ENCODE results near the gene OLFM2. TPM values are rescaled to one million over a fixed set of nuclear protein-coding genes. Genes with fewer than 3 reads are reported as not detected.
"Not testable (repeated sequence)": the region's sequence is repeated elsewhere in the genome, so short reads cannot be mapped to it uniquely, and the experiment has no call there.

OLFM2 gene
- total and polyA plus RNA-seq, 4 donors = 3.9 to 14.5 (median 9.1) TPM

- Histone ChIP-seq H3K9me3 (ENCODE audit: control insufficient read depth, low read length) (no peaks in the 10 kb centered on the region), H3K4me3 (ENCODE audit: low read length in 2 of 2) (peak within 1 kb of the TSS; percentile 22 to 81), H3K27me3 (ENCODE audit: control insufficient read depth in 1 of 2, insufficient read depth in 2 of 2, low read length in 1 of 2) (no peaks in the 10 kb centered on the region), H3K4me1 (ENCODE audit: control insufficient read depth in 1 of 2, insufficient read depth in 2 of 2, low read length in 2 of 2) (no peaks in the 10 kb centered on the region), H3K27ac (ENCODE audit: low read depth in 1 of 2, low read length in 2 of 2) (no peak within 1 kb of the TSS), H3K36me3 (ENCODE audit: control insufficient read depth in 1 of 2, insufficient read depth in 2 of 2, low read length in 1 of 2) (no peaks in the 10 kb centered on the region)
- DNase-seq (peak; percentile 91 to 93), ATAC-seq (ENCODE audit: low FRiP score) (peak; percentile 93)
- 0% methylated on average over 62 of the region's 62 CpGs for WGBS, 2 donors
- intact Hi-C loops (cut with DNase I) = no loop called here
Observed at GRCh38 chr19:9827289-9828238, 108.8 kb downstream of the OLFM2 start, which contains the start of gene UBL5. TSS of gene UBL5 (plus strand) at chr19:9827918. CDS start at chr19:9828338, 420 bp downstream.

GRCh38 chr19:9823816-9824215 lies 112.5 kb downstream of the OLFM2 start:
- no peak overlapping the region for H3K27ac ChIP-seq (ENCODE audit: low read depth in 1 of 2, low read length in 2 of 2)
- no peaks in the 10 kb centered on the region for H3K9me3 ChIP-seq (ENCODE audit: control insufficient read depth, low read length)
- DNase-seq (no peak), ATAC-seq (ENCODE audit: low FRiP score) (no peak)
- H3K36me3 ChIP-seq (ENCODE audit: control insufficient read depth in 1 of 2, insufficient read depth in 2 of 2, low read length in 1 of 2) = no peaks in the 10 kb centered on the region
- intact Hi-C loops (cut with DNase I) = no loop called here
- no peak overlapping the region for H3K4me3 ChIP-seq (ENCODE audit: low read length in 2 of 2)
- no peaks in the 10 kb centered on the region for H3K27me3 ChIP-seq (ENCODE audit: control insufficient read depth in 1 of 2, insufficient read depth in 2 of 2, low read length in 1 of 2)
- 85% methylated on average over 5 of the region's 5 CpGs for WGBS, 2 donors
- no peaks in the 10 kb centered on the region for H3K4me1 ChIP-seq (ENCODE audit: control insufficient read depth in 1 of 2, insufficient read depth in 2 of 2, low read length in 2 of 2)

- H3K4me1 ChIP-seq (ENCODE audit: control insufficient read depth in 1 of 2, insufficient read depth in 2 of 2, low read length in 2 of 2); H3K36me3 ChIP-seq (ENCODE audit: control insufficient read depth in 1 of 2, insufficient read depth in 2 of 2, low read length in 1 of 2); DNase-seq; intact Hi-C loops (cut with DNase I); H3K4me3 ChIP-seq (ENCODE audit: low read length in 2 of 2); H3K27me3 ChIP-seq (ENCODE audit: control insufficient read depth in 1 of 2, insufficient read depth in 2 of 2, low read length in 1 of 2); ATAC-seq (ENCODE audit: low FRiP score); H3K9me3 ChIP-seq (ENCODE audit: control insufficient read depth, low read length): not testable (repeated sequence)
- 89 to 91% methylated on average over 8 of the region's 8 CpGs for WGBS, 2 donors
- peak overlapping the region in 1 of 2 donors; percentile 45 for H3K27ac ChIP-seq (ENCODE audit: low read depth in 1 of 2, low read length in 2 of 2)
Observed at GRCh38 chr19:9820034-9820433, 116.3 kb downstream of the OLFM2 start.

- Histone ChIP-seq H3K27ac (ENCODE audit: low read depth in 1 of 2, low read length in 2 of 2) (peak overlapping the region in 1 of 2 donors; percentile 14), H3K27me3 (ENCODE audit: control insufficient read depth in 1 of 2, insufficient read depth in 2 of 2, low read length in 1 of 2) (no peaks in the 10 kb centered on the region), H3K36me3 (ENCODE audit: control insufficient read depth in 1 of 2, insufficient read depth in 2 of 2, low read length in 1 of 2) (no peaks in the 10 kb centered on the region), H3K9me3 (ENCODE audit: control insufficient read depth, low read length) (no peaks in the 10 kb centered on the region), H3K4me1 (ENCODE audit: control insufficient read depth in 1 of 2, insufficient read depth in 2 of 2, low read length in 2 of 2) (no peaks in the 10 kb centered on the region), H3K4me3 (ENCODE audit: low read length in 2 of 2) (no peak overlapping the region)
- intact Hi-C loops (cut with DNase I) = loop anchor here (1.0 to 2.0 kb wide), 2 partner anchors 27 kb away; no protein-coding TSS in a partner anchor
- DNase-seq (no peak), ATAC-seq (ENCODE audit: low FRiP score) (no peak)
- 0 to 1% methylated on average over 21 of the region's 21 CpGs for WGBS, 2 donors
Observed at GRCh38 chr19:9819596-9819909, 116.8 kb downstream of the OLFM2 start.

- DNase-seq = peak; percentile 100
- Histone ChIP-seq H3K4me3 (ENCODE audit: low read length in 2 of 2) (peak within 1 kb of the TSS; percentile 77 to 88), H3K27me3 (ENCODE audit: control insufficient read depth in 1 of 2, insufficient read depth in 2 of 2, low read length in 1 of 2) (no peaks in the 10 kb centered on the region), H3K4me1 (ENCODE audit: control insufficient read depth in 1 of 2, insufficient read depth in 2 of 2, low read length in 2 of 2) (no peaks in the 10 kb centered on the region), H3K36me3 (ENCODE audit: control insufficient read depth in 1 of 2, insufficient read depth in 2 of 2, low read length in 1 of 2) (no peaks in the 10 kb centered on the region), H3K9me3 (ENCODE audit: control insufficient read depth, low read length) (no peaks in the 10 kb centered on the region), H3K27ac (ENCODE audit: low read depth in 1 of 2, low read length in 2 of 2) (peak within 1 kb of the TSS in 1 of 2 donors; percentile 65)
- peak; percentile 98 for ATAC-seq (ENCODE audit: low FRiP score)
- intact Hi-C loops (cut with DNase I) = loop anchor here (1.0 to 2.0 kb wide), 2 partner anchors 26 to 27 kb away; no protein-coding TSS in a partner anchor
- WGBS, 2 donors = 0 to 1% methylated on average over 72 to 82 of the region's 82 CpGs
Observed at GRCh38 chr19:9818734-9819595, 117.3 kb downstream of the OLFM2 start, which contains the start of gene FBXL12. TSS of gene FBXL12 (minus strand) at chr19:9819079. CDS start at chr19:9818813, 266 bp downstream.

- DNase-seq (no peak), ATAC-seq (ENCODE audit: low FRiP score) (peak; percentile 5)
- H3K4me3 ChIP-seq (ENCODE audit: low read length in 2 of 2) = peak overlapping the region; percentile 77 to 88
- no peaks in the 10 kb centered on the region for H3K9me3 ChIP-seq (ENCODE audit: control insufficient read depth, low read length)
- intact Hi-C loops (cut with DNase I) = loop anchor here in 1 of 2 donors (2.0 kb wide), 1 partner anchor 25 kb away; no protein-coding TSS in a partner anchor
- H3K27ac ChIP-seq (ENCODE audit: low read depth in 1 of 2, low read length in 2 of 2) = peak overlapping the region in 1 of 2 donors; percentile 65
- no peaks in the 10 kb centered on the region for H3K36me3 ChIP-seq (ENCODE audit: control insufficient read depth in 1 of 2, insufficient read depth in 2 of 2, low read length in 1 of 2)
- WGBS, 2 donors = 3 to 4% methylated on average over 36 to 39 of the region's 39 CpGs
- H3K4me1 ChIP-seq (ENCODE audit: control insufficient read depth in 1 of 2, insufficient read depth in 2 of 2, low read length in 2 of 2) = no peaks in the 10 kb centered on the region
- H3K27me3 ChIP-seq (ENCODE audit: control insufficient read depth in 1 of 2, insufficient read depth in 2 of 2, low read length in 1 of 2) = no peaks in the 10 kb centered on the region
Observed at GRCh38 chr19:9818175-9818733, 118.1 kb downstream of the OLFM2 start.

GRCh38 chr19:9811139-9811538 lies 125.2 kb downstream of the OLFM2 start:
- Histone ChIP-seq H3K36me3 (ENCODE audit: control insufficient read depth in 1 of 2, insufficient read depth in 2 of 2, low read length in 1 of 2) (peaks cover 4 to 8% of the 10 kb centered on the region in 2 donors), H3K4me1 (ENCODE audit: control insufficient read depth in 1 of 2, insufficient read depth in 2 of 2, low read length in 2 of 2) (no peaks in the 10 kb centered on the region), H3K9me3 (ENCODE audit: control insufficient read depth, low read length) (no peaks in the 10 kb centered on the region), H3K4me3 (ENCODE audit: low read length in 2 of 2) (no peak overlapping the region), H3K27me3 (ENCODE audit: control insufficient read depth in 1 of 2, insufficient read depth in 2 of 2, low read length in 1 of 2) (no peaks in the 10 kb centered on the region), H3K27ac (ENCODE audit: low read depth in 1 of 2, low read length in 2 of 2) (no peak overlapping the region)
- DNase-seq = no peak
- 95 to 98% methylated on average over 21 of the region's 21 CpGs for WGBS, 2 donors
- no peak for ATAC-seq (ENCODE audit: low FRiP score)
- intact Hi-C loops (cut with DNase I) = no loop called here
